Liver (tissue), 9 donors: Measurements from ENCODE around the gene F12. TPM values are rescaled to one million over a fixed set of nuclear protein-coding genes. Genes with fewer than 3 reads are reported as not detected.

Experiments used
- DNase-seq: peaks from one replicate; pipeline ENCODE4 v3.0.0-alpha.2; 2017; ENCODE audit warnings: low spot score
- H3K27ac ChIP-seq, 2 donors: one replicate each; pipeline ENCODE4 v1.7.0; 2013; ENCODE audit warnings: inconsistent platforms in 2 of 2, low read length in 2 of 2, control low read depth in 1 of 2, low read depth in 1 of 2, mild to moderate bottlenecking in 1 of 2
- H3K27me3 ChIP-seq, 4 donors: one replicate each; pipeline versions ENCODE4 v1.6.1 to v1.7.0; 2013; ENCODE audit warnings: low read length in 3 of 4, inconsistent platforms in 1 of 4, mild to moderate bottlenecking in 1 of 4, moderate library complexity in 1 of 4; ENCODE audit not compliant: control insufficient read depth in 4 of 4, insufficient read depth in 4 of 4
- H3K36me3 ChIP-seq, 4 donors: one replicate each; pipeline versions ENCODE4 v1.6.1 to v1.7.0; 2013; ENCODE audit warnings: low read length in 3 of 4, mild to moderate bottlenecking in 3 of 4, low read depth in 1 of 4, moderate library complexity in 1 of 4; ENCODE audit not compliant: control insufficient read depth in 4 of 4, insufficient read depth in 3 of 4
- H3K4me1 ChIP-seq, 4 donors: one replicate each; pipeline versions ENCODE4 v1.6.1 to v1.7.0; 2013; ENCODE audit warnings: low read length in 3 of 4, mild to moderate bottlenecking in 3 of 4, moderate library complexity in 1 of 4; ENCODE audit not compliant: control insufficient read depth in 4 of 4, insufficient read depth in 4 of 4
- H3K4me3 ChIP-seq, 3 donors: one replicate each; pipeline versions ENCODE4 v1.6.1 to v1.7.0; 2013; ENCODE audit warnings: low read length in 3 of 3, control low read depth in 1 of 3, low read depth in 1 of 3, mild to moderate bottlenecking in 1 of 3
- H3K9ac ChIP-seq, 2 donors: one replicate each; pipeline ENCODE4 v1.7.0; 2013; ENCODE audit warnings: low read length in 2 of 2, mild to moderate bottlenecking in 2 of 2, moderate library complexity in 2 of 2, control low read depth in 1 of 2, low read depth in 1 of 2
- H3K9me3 ChIP-seq, 4 donors: one replicate each; pipeline versions ENCODE4 v1.6.1 to v1.7.0; 2013; ENCODE audit warnings: low read length in 3 of 4; ENCODE audit not compliant: control insufficient read depth in 4 of 4
- ATF3 ChIP-seq: IDR thresholded peaks from 2 replicates; pipeline ENCODE4 v1.6.1; 2016; ENCODE audit warnings: antibody characterized with exemption
- CTCF ChIP-seq: fragments of 150-350 bp; IDR thresholded peaks from 2 replicates; pipeline ENCODE4 v1.5.1; 2017; ENCODE audit warnings: improper control_type of control experiment, low read depth, low read length; ENCODE audit not compliant: missing input control
- EGR1 ChIP-seq, 2 donors: IDR thresholded peaks; 2 replicates each; pipeline ENCODE4 v1.6.1; 2016 to 2018; ENCODE audit warnings: antibody characterized with exemption in 2 of 2, low read depth in 2 of 2
- FOXA1 ChIP-seq: IDR thresholded peaks from 2 replicates; pipeline ENCODE4 v1.6.1; 2016; ENCODE audit warnings: antibody characterized with exemption
- FOXA2 ChIP-seq: IDR thresholded peaks from 2 replicates; pipeline ENCODE4 v1.6.1; 2016; ENCODE audit warnings: antibody characterized with exemption
- GABPA ChIP-seq, 2 donors: IDR thresholded peaks in 1 of 2; conservative IDR thresholded peaks in 1 of 2; 2 replicates each; pipeline ENCODE4 v1.6.1; 2016; ENCODE audit warnings: antibody characterized with exemption in 2 of 2, mild to moderate bottlenecking in 1 of 2, moderate library complexity in 1 of 2
- HNF4A ChIP-seq, 2 donors: conservative IDR thresholded peaks; 2 replicates each; pipeline ENCODE4 v1.6.1; 2016; ENCODE audit warnings: antibody characterized with exemption in 2 of 2, mild to moderate bottlenecking in 2 of 2
- HNF4G ChIP-seq: IDR thresholded peaks from 2 replicates; pipeline ENCODE4 v1.6.1; 2016; ENCODE audit warnings: antibody characterized with exemption
- JUND ChIP-seq, 2 donors: IDR thresholded peaks; 2 replicates each; pipeline ENCODE4 v1.6.1; 2016; ENCODE audit warnings: antibody characterized with exemption in 2 of 2
- MAX ChIP-seq: IDR thresholded peaks from 2 replicates; pipeline ENCODE4 v1.6.1; 2016; ENCODE audit warnings: antibody characterized with exemption
- NR2F2 ChIP-seq: IDR thresholded peaks from 2 replicates; pipeline ENCODE4 v1.6.1; 2016; ENCODE audit warnings: antibody characterized with exemption
- RAD21 ChIP-seq, 2 donors: IDR thresholded peaks; 2 replicates each; pipeline ENCODE4 v1.6.1; 2016; ENCODE audit warnings: antibody characterized with exemption in 2 of 2, mild to moderate bottlenecking in 2 of 2
- REST ChIP-seq: IDR thresholded peaks from 2 replicates; pipeline ENCODE4 v1.6.1; 2016; ENCODE audit warnings: antibody characterized with exemption, mild to moderate bottlenecking
- RXRA ChIP-seq, 2 donors: IDR thresholded peaks; 2 replicates each; pipeline ENCODE4 v1.6.1; 2017 to 2018; ENCODE audit warnings: antibody characterized with exemption in 2 of 2, mild to moderate bottlenecking in 1 of 2
- SP1 ChIP-seq: IDR thresholded peaks from 2 replicates; pipeline ENCODE4 v1.6.1; 2018; ENCODE audit warnings: antibody characterized with exemption, mild to moderate bottlenecking
- TAF1 ChIP-seq: conservative IDR thresholded peaks from 2 replicates; pipeline ENCODE4 v1.6.1; 2016; ENCODE audit warnings: antibody characterized with exemption, mild to moderate bottlenecking
- YY1 ChIP-seq: IDR thresholded peaks from 2 replicates; pipeline ENCODE4 v1.6.1; 2016; ENCODE audit warnings: antibody characterized with exemption, mild to moderate bottlenecking
- ZBTB33 ChIP-seq: IDR thresholded peaks from 2 replicates; pipeline ENCODE4 v1.6.1; 2016; ENCODE audit warnings: antibody characterized with exemption
- WGBS: extraction: QIAGEN DNeasy Blood & Tissue Kit; methylation state at CpG from one replicate; pipeline ENCODE4 v1.1.7; 2013; 5-methylcytosine and 5-hydroxymethylcytosine counted together
- polyA plus RNA-seq, 2 donors: library from polyadenylated mRNA; stranded (reverse) in 1 of 2; unstranded in 1 of 2; fragments of 200-250 nt in 1 of 2; fragments of >200 nt in 1 of 2; fragmentation: Nextera tagmentation in 1 of 2; extraction: Ambion mirVana in 1 of 2; gene quantifications; one replicate each; pipeline versions ENCODE4 v1.2.1 to v1.2.3, GENCODE V29; 2013 to 2015
- total RNA-seq, 2 donors: library from RNA; depleted of rRNA; stranded (reverse); fragments of >200 nt; gene quantifications; one replicate each; pipeline ENCODE4 v1.2.3, GENCODE V29; 2014
- donor health status: healthy.
- donor health status: healthy.
- donor health status: healthy.
- donor health status: healthy.
- donor health status: healthy.

The F12 gene
- total and polyA plus RNA-seq, 4 donors, result 27.7 to 328 (median 275) TPM

- peaks cover 2 to 15% (median 8%) of the 10 kb centered on the region in 4 donors for H3K36me3 ChIP-seq
- peaks cover 3 to 4% (median 3%) of the 10 kb centered on the region in 4 donors for H3K4me1 ChIP-seq
- WGBS, result 92% methylated on average over 26 of the region's 26 CpGs
- TF ChIP-seq NR2F2 (no peak), TAF1 (no peak), REST (no peak), YY1 (no peak), RAD21 (IDR thresholded peaks at IDR 0.05) (no peak), JUND (IDR thresholded peaks at IDR 0.05) (no peak), GABPA (IDR thresholded peaks at IDR 0.05 in 1 of 2, conservative IDR thresholded peaks at IDR 0.05 in 1 of 2) (no peak)
- H3K27me3 ChIP-seq, result no peaks in the 10 kb centered on the region
- H3K9ac ChIP-seq, result no peak overlapping the region
- no peak for DNase-seq
- H3K4me3 ChIP-seq, result no peak overlapping the region
- no peaks in the 10 kb centered on the region for H3K9me3 ChIP-seq
- H3K27ac ChIP-seq, result no peak overlapping the region
These were observed 31.8 kb upstream of the F12 start for GRCh38 chr5:177440990-177441780.

- WGBS, result 94% methylated on average over 24 of the region's 24 CpGs
- Histone ChIP-seq H3K4me1 (no peaks in the 10 kb centered on the region), H3K27me3 (no peaks in the 10 kb centered on the region), H3K9me3 (no peaks in the 10 kb centered on the region), H3K4me3 (no peak overlapping the region), H3K27ac (no peak overlapping the region), H3K36me3 (peaks cover 2 to 17% (median 11%) of the 10 kb centered on the region in 4 donors), H3K9ac (no peak overlapping the region)
- TF ChIP-seq NR2F2 (no peak), SP1 (no peak), FOXA2 (no peak), JUND (IDR thresholded peaks at IDR 0.05) (no peak), HNF4G (no peak), CTCF (no peak), TAF1 (no peak), RXRA (IDR thresholded peaks at IDR 0.05) (no peak), ZBTB33 (no peak), MAX (no peak), YY1 (no peak), GABPA (IDR thresholded peaks at IDR 0.05 in 1 of 2, conservative IDR thresholded peaks at IDR 0.05 in 1 of 2) (no peak), HNF4A (conservative IDR thresholded peaks at IDR 0.05) (no peak), RAD21 (IDR thresholded peaks at IDR 0.05) (no peak), FOXA1 (no peak), REST (no peak), EGR1 (IDR thresholded peaks at IDR 0.05; ENCODE audit: low read depth in 2 of 2) (no peak), ATF3 (no peak)
- no peak for DNase-seq
These were observed 31.0 kb upstream of the F12 start for GRCh38 chr5:177440211-177440989.
